HAP-1 (cell line): ENCODE measurements around the gene ATPAF2.

Experiments used
- DNase-seq, 2 experiments: peaks; one replicate each; pipeline ENCODE4 v3.0.0-alpha.2; 2016 to 2020; ENCODE audit warnings: low spot score in 2 of 2
- H3K27me3 ChIP-seq: fragments of 250-450 bp; sonication (Bioruptor Pico); 2 replicates; pipeline ENCODE4 v1.5.1; 2020; ENCODE audit warnings: low read depth, mild to moderate bottlenecking, moderate library complexity
- H3K36me3 ChIP-seq: fragments of 250-450 bp; sonication (Bioruptor Pico); replicated peaks from 2 replicates; pipeline ENCODE4 v1.5.1; 2020; ENCODE audit warnings: mild to moderate bottlenecking
- H3K4me1 ChIP-seq: fragments of 250-450 bp; sonication (Bioruptor Pico); 2 replicates; pipeline ENCODE4 v1.5.1; 2020; ENCODE audit warnings: mild to moderate bottlenecking
- H3K4me3 ChIP-seq: fragments of 250-450 bp; sonication (Bioruptor Pico); 2 replicates; pipeline ENCODE4 v1.5.1; 2020; ENCODE audit warnings: mild to moderate bottlenecking, moderate library complexity
- H3K9me3 ChIP-seq: fragments of 250-450 bp; sonication (Bioruptor Pico); 2 replicates; pipeline ENCODE4 v1.5.1; 2020; ENCODE audit warnings: mild to moderate bottlenecking, moderate library complexity
- in situ Hi-C: fragments of 300-500 bp; cut with MboI; formaldehyde crosslinking; loops from 3 replicates; pipeline ENCODE4 v1.14.3; 2020; ENCODE audit warnings: low sequenced_read_pairs, inconsistent platforms, mixed read lengths

The ATPAF2 gene

DNA sequence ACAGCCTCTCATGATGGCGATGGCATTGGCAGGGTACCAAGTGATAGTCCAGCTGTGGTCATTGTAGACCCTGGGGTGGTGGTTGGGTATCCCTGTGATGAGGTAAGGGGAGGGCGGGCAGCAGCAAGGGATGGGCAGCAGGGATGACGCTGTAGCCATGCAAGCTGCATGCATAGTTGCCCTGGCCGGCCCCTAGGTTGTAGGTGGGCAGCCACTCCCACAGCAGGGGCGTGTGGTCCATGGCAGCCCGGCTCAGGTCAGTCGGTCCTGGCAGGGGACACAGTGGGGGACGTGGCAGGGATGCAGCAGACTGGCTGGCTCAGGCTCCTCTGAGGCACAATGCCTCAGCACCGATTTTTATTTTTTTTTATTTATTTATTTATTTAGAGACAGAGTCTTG is 57.6 kb downstream of the ATPAF2 start:
- no peak overlapping the region for H3K4me3 ChIP-seq
- H3K36me3 ChIP-seq = no peaks in the 10 kb centered on the region; the same call in 1 of the 2 replicates
- no peaks in the 10 kb centered on the region for H3K27me3 ChIP-seq
- in situ Hi-C loops = no loop called here
- H3K4me1 ChIP-seq = no peaks in the 10 kb centered on the region
- no peak for DNase-seq
- no peaks in the 10 kb centered on the region for H3K9me3 ChIP-seq

DNA sequence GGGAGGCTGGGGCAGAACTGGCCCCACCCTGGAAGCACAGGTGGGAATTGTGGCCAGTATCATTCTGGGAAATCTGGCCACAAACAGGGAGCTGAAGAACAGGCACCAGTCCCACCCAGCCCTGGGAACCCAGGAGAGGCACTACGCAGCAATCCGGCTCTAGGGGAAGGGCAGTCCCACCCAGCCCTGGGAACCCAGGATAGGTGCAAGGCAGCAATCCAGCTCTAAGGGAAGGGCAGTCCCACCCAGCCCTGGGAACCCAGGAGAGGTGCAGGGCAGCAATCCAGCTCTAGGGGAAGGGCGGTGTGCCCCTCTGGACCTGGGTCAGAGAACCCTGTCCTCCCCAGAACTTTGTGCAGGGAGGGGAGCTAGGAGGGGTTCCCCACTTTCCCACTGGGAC is 59.2 kb downstream of the ATPAF2 start:
- Histone ChIP-seq H3K4me3 (no peak overlapping the region), H3K36me3 (no peaks in the 10 kb centered on the region; the same call in 1 of the 2 replicates), H3K9me3 (no peaks in the 10 kb centered on the region), H3K27me3 (no peaks in the 10 kb centered on the region), H3K4me1 (no peaks in the 10 kb centered on the region)
- DNase-seq = no peak
- in situ Hi-C loops = no loop called here

DNA sequence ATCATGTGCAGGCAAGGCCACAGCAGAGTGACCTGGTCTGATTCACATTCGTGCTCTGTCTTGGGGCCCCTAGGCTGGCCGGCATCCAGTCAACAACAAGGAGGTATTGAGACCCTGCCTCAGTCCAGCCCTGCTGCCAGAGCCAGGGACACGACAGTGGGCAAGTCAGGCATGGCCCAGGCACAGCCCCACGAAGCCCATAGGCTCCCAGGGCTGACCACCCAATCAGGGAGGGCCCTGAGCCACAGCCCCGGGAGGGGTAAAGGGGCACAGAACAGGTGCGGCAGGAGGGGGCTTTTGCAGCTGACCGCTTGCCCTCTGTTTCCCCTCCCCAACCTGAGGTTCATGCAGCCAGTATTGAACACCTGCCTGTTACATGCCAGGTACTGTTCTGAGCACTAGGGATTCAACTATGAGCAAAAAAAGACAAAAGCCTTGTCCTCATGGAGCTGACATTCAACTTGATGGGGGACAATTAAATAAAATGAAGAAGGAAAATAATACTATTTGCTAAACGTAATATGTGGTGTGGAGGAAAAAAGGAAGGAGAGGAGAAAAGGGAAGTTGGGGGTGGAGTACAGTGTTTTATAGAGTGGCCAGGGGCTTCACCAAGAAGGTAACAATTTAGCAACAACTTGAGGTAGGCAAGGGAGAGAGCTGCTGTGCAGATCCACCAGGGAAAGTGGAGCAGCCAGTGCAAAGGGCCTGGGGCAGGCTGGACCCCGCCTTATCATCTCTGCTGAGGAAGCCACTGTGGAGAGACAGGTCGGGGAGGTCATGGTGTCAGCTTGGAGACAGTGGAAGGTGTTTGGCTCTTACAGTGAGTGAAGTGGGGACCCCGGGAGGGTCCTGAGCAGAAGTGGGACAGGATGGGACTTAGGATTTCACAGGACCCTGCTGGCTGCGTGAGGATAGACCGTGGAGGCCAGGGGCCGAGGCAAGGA is 60.2 kb downstream of the ATPAF2 start:
- H3K9me3 ChIP-seq = no peaks in the 10 kb centered on the region
- in situ Hi-C loops = no loop called here

DNA sequence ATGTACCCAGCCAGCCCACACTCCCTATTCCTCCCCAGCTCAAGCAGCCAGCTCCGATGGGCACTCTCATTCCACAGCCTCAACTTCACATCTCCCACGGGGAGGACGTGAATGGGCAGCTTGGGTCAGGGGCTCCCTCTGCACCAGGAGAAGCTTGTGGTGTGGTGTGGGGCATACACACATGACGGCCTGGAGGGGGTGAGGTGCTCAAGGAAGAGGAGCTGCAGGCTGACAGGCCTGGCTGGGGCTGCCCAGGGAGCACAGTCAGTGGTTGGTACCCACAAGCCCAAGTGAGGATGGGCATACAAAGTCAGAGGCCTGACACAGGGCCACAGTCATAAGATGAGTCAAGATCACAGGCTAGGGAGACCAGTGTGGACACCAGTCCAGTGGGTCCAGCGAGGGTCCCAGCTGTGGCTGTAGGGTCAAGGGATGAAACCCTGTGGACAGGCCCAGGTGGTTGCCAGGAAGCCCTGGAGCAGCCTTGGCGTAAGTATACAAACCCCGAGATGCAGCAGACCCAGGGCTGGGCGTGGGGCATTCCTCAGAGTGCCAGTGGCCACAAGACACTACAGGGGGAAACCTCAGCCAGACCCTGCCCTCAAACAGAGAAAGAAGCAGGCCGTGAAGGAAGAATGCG is 61.9 kb downstream of the ATPAF2 start:
- Histone ChIP-seq H3K4me3 (no peak overlapping the region), H3K36me3 (no peaks in the 10 kb centered on the region; the same call in 1 of the 2 replicates), H3K9me3 (no peaks in the 10 kb centered on the region), H3K4me1 (no peaks in the 10 kb centered on the region; the same call in 1 of the 2 replicates), H3K27me3 (no peaks in the 10 kb centered on the region)
- no peak for DNase-seq
- in situ Hi-C loops = no loop called here

More for the DNA sequence above, 60.2 kb downstream of the ATPAF2 start:
- Histone ChIP-seq H3K4me1 (no peaks in the 10 kb centered on the region), H3K27me3 (no peaks in the 10 kb centered on the region), H3K36me3 (no peaks in the 10 kb centered on the region; the same call in 1 of the 2 replicates), H3K4me3 (no peak overlapping the region)
- no peak for DNase-seq

DNA sequence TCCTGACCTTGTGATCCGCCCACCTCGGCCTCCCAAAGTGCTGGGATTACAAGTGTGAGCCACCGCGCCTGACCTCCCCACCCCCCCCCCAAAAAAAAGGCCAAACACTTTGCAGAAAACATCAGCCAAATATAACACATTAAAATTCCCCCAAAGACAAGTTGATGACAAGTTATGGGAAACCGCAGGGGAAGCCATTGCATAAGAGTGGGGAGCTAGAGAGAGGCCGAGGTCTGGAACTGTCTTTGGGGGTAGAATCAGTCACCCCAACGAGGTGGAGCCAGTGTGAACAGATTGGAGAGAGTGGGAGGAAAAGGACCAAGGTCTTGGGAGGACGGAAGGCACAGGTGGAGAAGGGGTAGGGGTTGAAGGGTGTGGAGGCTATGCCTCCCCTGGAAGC is 63.5 kb downstream of the ATPAF2 start:
- Histone ChIP-seq H3K9me3 (no peaks in the 10 kb centered on the region), H3K27me3 (no peaks in the 10 kb centered on the region), H3K36me3 (no peaks in the 10 kb centered on the region; the same call in 1 of the 2 replicates), H3K4me1 (peaks cover 12% of the 10 kb centered on the region), H3K4me3 (no peak overlapping the region)
- no peak for DNase-seq
- in situ Hi-C loops = no loop called here

DNA sequence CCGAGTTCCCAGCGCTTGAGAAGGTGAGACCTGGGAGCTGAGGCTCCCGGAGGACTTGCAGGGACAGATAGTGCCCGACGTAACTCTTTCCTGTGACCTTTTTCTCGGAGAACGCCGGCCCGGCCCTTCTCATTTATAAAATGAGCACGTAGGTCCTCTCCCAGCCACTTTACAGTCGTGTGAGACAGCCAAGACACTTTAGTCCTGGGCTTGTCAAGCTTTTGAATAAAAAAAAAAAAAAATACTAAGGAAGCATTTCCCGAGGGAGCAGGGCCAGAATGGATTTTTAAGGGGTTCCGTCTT is 66.1 kb downstream of the ATPAF2 start:
- in situ Hi-C loops = no loop called here
- no peaks in the 10 kb centered on the region; the same call in 1 of the 2 replicates for H3K36me3 ChIP-seq
- no peak for DNase-seq
- no peaks in the 10 kb centered on the region for H3K27me3 ChIP-seq
- H3K4me3 ChIP-seq = peak overlapping the region; percentile 92
- H3K4me1 ChIP-seq = peaks cover 12% of the 10 kb centered on the region
- no peaks in the 10 kb centered on the region for H3K9me3 ChIP-seq

DNA sequence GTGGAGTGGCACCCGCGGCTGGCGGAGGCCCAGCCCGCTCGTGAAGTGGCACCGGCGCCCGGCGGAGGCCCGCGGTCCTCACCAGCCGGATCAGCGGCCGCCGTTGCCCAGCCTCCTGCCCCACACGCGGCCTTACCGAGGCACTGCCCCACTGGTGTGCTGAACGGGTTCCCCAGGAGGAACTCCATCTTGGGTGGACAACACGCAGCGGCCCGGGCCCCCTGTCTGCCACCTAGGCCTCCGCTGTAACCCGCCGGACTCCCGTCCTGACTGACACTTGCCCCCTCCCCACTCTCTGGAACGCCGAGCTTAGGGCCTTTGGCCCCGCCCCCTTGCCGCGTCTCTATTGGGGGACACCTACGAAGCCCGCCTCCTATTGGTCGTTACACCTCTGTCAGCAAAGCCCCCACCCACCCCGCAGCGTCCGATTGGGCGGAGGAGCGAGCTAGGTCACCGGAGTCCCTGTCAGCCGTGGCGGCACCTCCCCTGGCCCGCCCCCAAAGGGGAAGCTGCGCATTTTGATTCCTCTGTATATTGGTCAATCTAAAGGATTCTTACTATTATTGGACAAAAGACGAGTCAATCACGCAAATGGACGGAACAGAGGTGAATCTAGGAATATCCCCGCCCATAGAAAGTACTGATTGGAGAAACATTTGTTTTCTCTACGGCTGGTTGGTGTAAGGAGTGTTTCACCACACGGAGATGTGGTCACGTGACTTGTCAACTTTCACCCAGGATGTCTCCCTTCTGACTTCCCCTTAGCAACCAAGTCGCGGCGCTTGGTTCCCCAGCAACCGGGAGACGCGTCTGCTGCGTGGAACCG is 66.6 kb downstream of the ATPAF2 start, which contains the start of the genes DRC3 and TOM1L2:
TSS of gene DRC3 (plus strand) at position 737 of the 826 bp plus-strand sequence. CDS start 4,737 bp downstream, outside the sequence.
TSS of gene TOM1L2 (minus strand) at position 275 of the 826 bp plus-strand sequence. CDS start at position 188, 87 bp downstream.
- Histone ChIP-seq H3K4me1 (peaks cover 12% of the 10 kb centered on the region), H3K27me3 (no peaks in the 10 kb centered on the region), H3K4me3 (peak within 1 kb of the TSS; percentile 92), H3K36me3 (no peaks in the 10 kb centered on the region; the same call in 1 of the 2 replicates), H3K9me3 (no peaks in the 10 kb centered on the region)
- in situ Hi-C loops = no loop called here
- DNase-seq = peak; percentile 100

DNA sequence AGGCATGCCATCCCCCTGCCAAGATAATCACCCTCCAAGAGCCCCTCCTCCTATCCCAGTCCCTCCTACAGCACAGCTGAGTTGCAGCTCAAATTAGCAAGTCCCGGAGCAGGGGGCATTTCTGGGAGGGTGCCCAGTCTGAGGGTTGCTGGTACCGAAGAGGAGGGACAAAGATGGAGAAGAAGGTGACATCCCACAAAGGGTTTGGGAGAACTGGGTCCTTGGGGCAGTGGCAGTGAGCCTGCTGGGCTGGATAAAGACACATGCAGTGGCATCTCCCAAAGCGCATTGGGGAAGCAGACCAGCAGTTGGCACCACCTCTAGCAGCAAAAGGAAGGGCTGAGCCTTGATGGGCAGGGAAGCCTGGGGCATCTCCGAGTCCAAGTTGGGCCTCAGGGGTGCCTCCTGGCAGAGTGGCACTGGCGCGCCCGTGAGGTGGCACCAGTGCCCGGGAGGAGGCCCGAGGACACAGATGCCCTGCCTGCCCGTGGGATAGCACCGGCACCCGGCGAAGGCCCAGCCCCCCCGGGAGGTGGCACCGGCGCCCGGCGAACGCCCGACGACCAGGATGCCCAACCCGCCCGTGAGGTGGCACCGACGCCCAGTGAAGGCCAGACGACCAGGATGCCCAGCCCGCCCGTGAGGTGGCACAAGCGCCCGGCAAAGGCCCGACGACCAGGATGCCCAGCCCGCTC is 67.4 kb downstream of the ATPAF2 start:
- Histone ChIP-seq H3K9me3 (no peaks in the 10 kb centered on the region), H3K36me3 (no peaks in the 10 kb centered on the region; the same call in 1 of the 2 replicates), H3K27me3 (no peaks in the 10 kb centered on the region), H3K4me3 (peak overlapping the region; percentile 92), H3K4me1 (peaks cover 12% of the 10 kb centered on the region)
- in situ Hi-C loops = no loop called here
- DNase-seq = no peak

DNA sequence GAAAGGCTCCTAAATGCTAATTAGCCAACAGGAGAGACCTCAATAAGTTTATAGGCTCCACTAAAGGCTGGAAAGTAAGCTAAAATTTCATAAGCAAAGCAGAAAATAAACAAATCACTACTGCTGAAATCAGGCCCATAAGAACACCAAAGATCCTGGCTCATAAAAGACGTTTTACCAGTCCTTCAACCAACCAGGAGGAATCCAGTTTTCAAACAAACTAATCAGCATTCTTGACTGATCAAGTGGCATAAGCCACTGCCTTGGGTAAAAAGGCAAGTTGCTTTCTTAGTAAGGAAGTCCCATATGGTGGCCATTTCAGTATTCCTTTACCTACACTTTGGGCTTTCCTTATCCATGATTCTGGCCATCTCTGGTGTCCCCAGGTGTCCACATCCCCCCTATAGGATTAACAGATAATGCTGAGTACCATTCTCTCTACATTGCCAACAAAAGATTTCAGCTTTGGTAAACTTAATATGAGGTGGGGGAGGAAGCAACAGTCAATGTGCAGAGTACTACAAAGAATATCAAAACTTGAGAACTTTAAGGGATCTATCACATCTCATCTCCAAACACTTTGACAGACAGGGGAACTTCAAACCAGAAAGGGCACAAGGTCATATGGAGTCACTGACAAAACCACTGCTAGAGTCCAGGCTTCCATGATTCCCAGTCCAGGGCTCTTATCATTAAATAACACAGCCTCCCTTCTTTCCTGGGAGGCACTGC is 68.1 kb downstream of the ATPAF2 start:
- DNase-seq = no peak
- peak overlapping the region; percentile 92 for H3K4me3 ChIP-seq

More for the DNA sequence above, 68.1 kb downstream of the ATPAF2 start:
- Histone ChIP-seq H3K4me1 (peaks cover 12% of the 10 kb centered on the region), H3K36me3 (no peaks in the 10 kb centered on the region; the same call in 1 of the 2 replicates), H3K27me3 (no peaks in the 10 kb centered on the region), H3K9me3 (no peaks in the 10 kb centered on the region)
- in situ Hi-C loops = no loop called here
